Stimulated activated memory B cell treated with anti-CD40 and anti-IgM and Interleukin-4, amounts not matched to agents 10 μg/mL and 1 μg/mL and 100 μg/mL, for 72 hours (primary cell): ENCODE data around the gene PDE1A.

Source experiments
- ATAC-seq: fragments of 150-1000 bp; cut with Tn5 transposase; 2 replicates; pipeline ENCODE4 v1.10.0; 2021
- H3K27ac Mint-ChIP-seq: one replicate; pipeline ENCODE4 v1.8.0; 2022; ENCODE audit warnings: mild to moderate bottlenecking, mixed read lengths
- H3K27me3 Mint-ChIP-seq: one replicate; pipeline ENCODE4 v1.8.0; 2022; ENCODE audit warnings: mixed read lengths
- H3K36me3 Mint-ChIP-seq: one replicate; pipeline ENCODE4 v1.8.0; 2022; ENCODE audit warnings: mixed read lengths
- H3K4me1 Mint-ChIP-seq: one replicate; pipeline ENCODE4 v1.8.0; 2022; ENCODE audit warnings: mixed read lengths
- H3K4me3 Mint-ChIP-seq: one replicate; pipeline ENCODE4 v1.8.0; 2022; ENCODE audit warnings: mild to moderate bottlenecking, moderate library complexity, mixed read lengths
- H3K9me3 Mint-ChIP-seq: one replicate; pipeline ENCODE4 v1.8.0; 2022; ENCODE audit warnings: mixed read lengths

Gene PDE1A

GRCh38 chr2:182240862-182241371 lies 185.9 kb downstream of the PDE1A start:
- Mint-ChIP-seq H3K27ac (no peak overlapping the region), H3K36me3 (no peaks in the 10 kb centered on the region), H3K27me3 (no peaks in the 10 kb centered on the region), H3K9me3 (no peaks in the 10 kb centered on the region), H3K4me3 (no peak overlapping the region), H3K4me1 (peaks cover 9% of the 10 kb centered on the region)
- peak; percentile 89 for ATAC-seq

- H3K27ac Mint-ChIP-seq, result no peak overlapping the region
- no peak for ATAC-seq
- no peaks in the 10 kb centered on the region for H3K9me3 Mint-ChIP-seq
- H3K36me3 Mint-ChIP-seq, result no peaks in the 10 kb centered on the region
- no peak overlapping the region for H3K4me3 Mint-ChIP-seq
- H3K4me1 Mint-ChIP-seq, result no peaks in the 10 kb centered on the region
- no peaks in the 10 kb centered on the region for H3K27me3 Mint-ChIP-seq
These were observed 196.3 kb downstream of the PDE1A start for GRCh38 chr2:182230561-182230960.

GRCh38 chr2:182229297-182229696 lies 197.5 kb downstream of the PDE1A start:
- ATAC-seq, result no peak
- Mint-ChIP-seq H3K4me3 (no peak overlapping the region), H3K36me3 (no peaks in the 10 kb centered on the region), H3K27me3 (no peaks in the 10 kb centered on the region), H3K9me3 (no peaks in the 10 kb centered on the region), H3K4me1 (no peaks in the 10 kb centered on the region), H3K27ac (no peak overlapping the region)

GRCh38 chr2:182228741-182229140 lies 198.1 kb downstream of the PDE1A start:
- Mint-ChIP-seq H3K27me3 (no peaks in the 10 kb centered on the region), H3K4me1 (no peaks in the 10 kb centered on the region), H3K4me3 (no peak overlapping the region), H3K27ac (no peak overlapping the region), H3K9me3 (no peaks in the 10 kb centered on the region), H3K36me3 (no peaks in the 10 kb centered on the region)
- ATAC-seq, result no peak

GRCh38 chr2:182228073-182228473 lies 198.8 kb downstream of the PDE1A start:
- no peaks in the 10 kb centered on the region for H3K27me3 Mint-ChIP-seq
- H3K27ac Mint-ChIP-seq, result no peak overlapping the region
- no peak overlapping the region for H3K4me3 Mint-ChIP-seq
- no peak for ATAC-seq
- H3K4me1 Mint-ChIP-seq, result no peaks in the 10 kb centered on the region
- H3K9me3 Mint-ChIP-seq, result no peaks in the 10 kb centered on the region
- H3K36me3 Mint-ChIP-seq, result no peaks in the 10 kb centered on the region

GRCh38 chr2:182226807-182227206 lies 200.0 kb downstream of the PDE1A start:
- Mint-ChIP-seq H3K36me3 (no peaks in the 10 kb centered on the region), H3K27me3 (no peaks in the 10 kb centered on the region), H3K4me1 (no peaks in the 10 kb centered on the region), H3K9me3 (no peaks in the 10 kb centered on the region), H3K27ac (no peak overlapping the region), H3K4me3 (no peak overlapping the region)
- no peak for ATAC-seq

- no peaks in the 10 kb centered on the region for H3K4me1 Mint-ChIP-seq
- no peaks in the 10 kb centered on the region for H3K9me3 Mint-ChIP-seq
- peaks cover 9% of the 10 kb centered on the region for H3K27me3 Mint-ChIP-seq
- no peaks in the 10 kb centered on the region for H3K36me3 Mint-ChIP-seq
- no peak overlapping the region for H3K4me3 Mint-ChIP-seq
- H3K27ac Mint-ChIP-seq, result no peak overlapping the region
- no peak for ATAC-seq
These were observed 202.2 kb downstream of the PDE1A start for GRCh38 chr2:182224669-182225068.

GRCh38 chr2:182220998-182221397 lies 205.8 kb downstream of the PDE1A start:
- Mint-ChIP-seq H3K4me1 (no peaks in the 10 kb centered on the region), H3K27ac (no peak overlapping the region), H3K9me3 (no peaks in the 10 kb centered on the region), H3K36me3 (no peaks in the 10 kb centered on the region), H3K27me3 (peaks cover 9% of the 10 kb centered on the region), H3K4me3 (no peak overlapping the region)
- ATAC-seq, result no peak

- Mint-ChIP-seq H3K4me1 (no peaks in the 10 kb centered on the region), H3K9me3 (no peaks in the 10 kb centered on the region), H3K27ac (no peak overlapping the region), H3K36me3 (no peaks in the 10 kb centered on the region), H3K4me3 (no peak overlapping the region), H3K27me3 (peaks cover 9% of the 10 kb centered on the region)
- no peak for ATAC-seq
These were observed 206.5 kb downstream of the PDE1A start for GRCh38 chr2:182220335-182220734.

GRCh38 chr2:182210669-182211068 lies 216.2 kb downstream of the PDE1A start:
- Mint-ChIP-seq H3K27ac (no peak overlapping the region), H3K27me3 (no peaks in the 10 kb centered on the region), H3K4me3 (no peak overlapping the region), H3K36me3 (no peaks in the 10 kb centered on the region), H3K9me3 (peaks cover 21% of the 10 kb centered on the region), H3K4me1 (peaks cover 16% of the 10 kb centered on the region)
- ATAC-seq, result no peak

GRCh38 chr2:182208421-182208820 lies 218.4 kb downstream of the PDE1A start:
- no peak overlapping the region for H3K27ac Mint-ChIP-seq
- H3K4me1 Mint-ChIP-seq, result peaks cover 16% of the 10 kb centered on the region
- no peak overlapping the region for H3K4me3 Mint-ChIP-seq
- H3K9me3 Mint-ChIP-seq, result peaks cover 21% of the 10 kb centered on the region
- ATAC-seq, result no peak
- no peaks in the 10 kb centered on the region for H3K27me3 Mint-ChIP-seq
- no peaks in the 10 kb centered on the region for H3K36me3 Mint-ChIP-seq

GRCh38 chr2:182207049-182207746 lies 219.6 kb downstream of the PDE1A start:
- Mint-ChIP-seq H3K9me3 (peaks cover 21% of the 10 kb centered on the region), H3K36me3 (no peaks in the 10 kb centered on the region), H3K4me3 (no peak overlapping the region), H3K27ac (no peak overlapping the region), H3K4me1 (peaks cover 16% of the 10 kb centered on the region), H3K27me3 (no peaks in the 10 kb centered on the region)
- no peak for ATAC-seq

- no peaks in the 10 kb centered on the region for H3K27me3 Mint-ChIP-seq
These were observed 229.3 kb downstream of the PDE1A start for GRCh38 chr2:182197529-182197928.

GRCh38 chr2:182193291-182193690 lies 233.5 kb downstream of the PDE1A start:
- no peak overlapping the region for H3K4me3 Mint-ChIP-seq
- no peaks in the 10 kb centered on the region for H3K4me1 Mint-ChIP-seq
- H3K36me3 Mint-ChIP-seq, result no peaks in the 10 kb centered on the region
- H3K27me3 Mint-ChIP-seq, result no peaks in the 10 kb centered on the region
- no peak overlapping the region for H3K27ac Mint-ChIP-seq
- no peaks in the 10 kb centered on the region for H3K9me3 Mint-ChIP-seq
- no peak for ATAC-seq

More at GRCh38 chr2:182197529-182197928, 229.3 kb downstream of the PDE1A start:
- Mint-ChIP-seq H3K4me3 (no peak overlapping the region), H3K4me1 (no peaks in the 10 kb centered on the region), H3K27ac (no peak overlapping the region), H3K36me3 (no peaks in the 10 kb centered on the region), H3K9me3 (no peaks in the 10 kb centered on the region)
- no peak for ATAC-seq

- no peaks in the 10 kb centered on the region for H3K9me3 Mint-ChIP-seq
- H3K27ac Mint-ChIP-seq, result no peak overlapping the region
- no peaks in the 10 kb centered on the region for H3K27me3 Mint-ChIP-seq
- ATAC-seq, result no peak
- no peak overlapping the region for H3K4me3 Mint-ChIP-seq
- no peaks in the 10 kb centered on the region for H3K36me3 Mint-ChIP-seq
- H3K4me1 Mint-ChIP-seq, result no peaks in the 10 kb centered on the region
These were observed 235.8 kb downstream of the PDE1A start for GRCh38 chr2:182191061-182191460.

- Mint-ChIP-seq H3K27ac (no peak overlapping the region), H3K36me3 (peaks cover 7% of the 10 kb centered on the region), H3K4me3 (no peak overlapping the region), H3K4me1 (no peaks in the 10 kb centered on the region), H3K27me3 (peaks cover 7% of the 10 kb centered on the region), H3K9me3 (peaks cover 8% of the 10 kb centered on the region)
- no peak for ATAC-seq
These were observed 239.7 kb downstream of the PDE1A start for GRCh38 chr2:182187130-182187529.
